Mucosa of rectum (tissue), 2 donors: Measurements from ENCODE around the gene C1QTNF2.

Source experiments
- H3K27ac ChIP-seq, 2 donors: one replicate each; pipeline ENCODE4 v1.7.0; 2013; ENCODE audit warnings: inconsistent platforms in 2 of 2, low read depth in 2 of 2, low read length in 2 of 2
- H3K27me3 ChIP-seq, 2 donors: one replicate each; pipeline ENCODE4 v1.7.0; 2013; ENCODE audit warnings: low read length in 2 of 2; ENCODE audit not compliant: control insufficient read depth in 2 of 2, insufficient read depth in 2 of 2
- H3K36me3 ChIP-seq, 2 donors: one replicate each; pipeline ENCODE4 v1.7.0; 2013; ENCODE audit warnings: low read length in 2 of 2; ENCODE audit not compliant: control insufficient read depth in 2 of 2, insufficient read depth in 2 of 2
- H3K4me1 ChIP-seq, 2 donors: one replicate each; pipeline ENCODE4 v1.7.0; 2013; ENCODE audit warnings: low read length in 2 of 2, mild to moderate bottlenecking in 1 of 2; ENCODE audit not compliant: control insufficient read depth in 2 of 2, insufficient read depth in 2 of 2
- H3K4me3 ChIP-seq, 2 donors: one replicate each; pipeline ENCODE4 v1.7.0; 2013; ENCODE audit warnings: low read length in 2 of 2
- H3K9ac ChIP-seq, 2 donors: one replicate each; pipeline ENCODE4 v1.7.0; 2013; ENCODE audit warnings: low read length in 2 of 2, low read depth in 1 of 2, mild to moderate bottlenecking in 1 of 2
- H3K9me3 ChIP-seq, 2 donors: one replicate each; pipeline ENCODE4 v1.7.0; 2013; ENCODE audit warnings: low read length in 2 of 2; ENCODE audit not compliant: control insufficient read depth in 2 of 2
- donor health status: healthy.
- donor health status: Normal muscosa, but diverticular disease.

The C1QTNF2 gene

GRCh38 chr5:160360310-160360709 lies 10.1 kb downstream of the C1QTNF2 start:
- Histone ChIP-seq H3K36me3 (no peaks in the 10 kb centered on the region), H3K27me3 (no peaks in the 10 kb centered on the region), H3K4me1 (peaks cover 9 to 10% of the 10 kb centered on the region in 2 donors), H3K4me3 (no peak overlapping the region), H3K9ac (no peak overlapping the region), H3K27ac (peak overlapping the region in 1 of 2 donors; percentile 15), H3K9me3 (no peaks in the 10 kb centered on the region)

GRCh38 chr5:160359816-160360215 lies 10.6 kb downstream of the C1QTNF2 start:
- no peaks in the 10 kb centered on the region for H3K9me3 ChIP-seq
- peaks cover 9 to 10% of the 10 kb centered on the region in 2 donors for H3K4me1 ChIP-seq
- no peaks in the 10 kb centered on the region for H3K36me3 ChIP-seq
- no peaks in the 10 kb centered on the region for H3K27me3 ChIP-seq
- no peak overlapping the region for H3K9ac ChIP-seq
- H3K4me3 ChIP-seq = no peak overlapping the region
- peak overlapping the region in 1 of 2 donors; percentile 15 for H3K27ac ChIP-seq

GRCh38 chr5:160359242-160359641 lies 11.2 kb downstream of the C1QTNF2 start:
- Histone ChIP-seq H3K9me3 (no peaks in the 10 kb centered on the region), H3K27me3 (no peaks in the 10 kb centered on the region), H3K9ac (no peak overlapping the region), H3K4me3 (no peak overlapping the region), H3K36me3 (no peaks in the 10 kb centered on the region), H3K4me1 (peaks cover 9 to 10% of the 10 kb centered on the region in 2 donors), H3K27ac (no peak overlapping the region)

- Histone ChIP-seq H3K36me3 (no peaks in the 10 kb centered on the region), H3K9me3 (no peaks in the 10 kb centered on the region), H3K9ac (no peak overlapping the region), H3K27me3 (no peaks in the 10 kb centered on the region), H3K4me3 (no peak overlapping the region), H3K4me1 (peaks cover 5 to 9% of the 10 kb centered on the region in 2 donors), H3K27ac (peak overlapping the region in 1 of 2 donors; percentile 18)
Measured at GRCh38 chr5:160357861-160358411, 12.5 kb downstream of the C1QTNF2 start.

GRCh38 chr5:160357394-160357793 lies 13.0 kb downstream of the C1QTNF2 start:
- no peak overlapping the region for H3K9ac ChIP-seq
- H3K27ac ChIP-seq = peak overlapping the region in 1 of 2 donors; percentile 18
- H3K27me3 ChIP-seq = no peaks in the 10 kb centered on the region
- no peaks in the 10 kb centered on the region for H3K36me3 ChIP-seq
- no peaks in the 10 kb centered on the region for H3K9me3 ChIP-seq
- H3K4me3 ChIP-seq = no peak overlapping the region
- peaks cover 4 to 6% of the 10 kb centered on the region in 2 donors for H3K4me1 ChIP-seq

- Histone ChIP-seq H3K27me3 (no peaks in the 10 kb centered on the region), H3K9me3 (no peaks in the 10 kb centered on the region), H3K9ac (no peak overlapping the region), H3K4me1 (peaks cover 4 to 6% of the 10 kb centered on the region in 2 donors), H3K4me3 (no peak overlapping the region), H3K36me3 (no peaks in the 10 kb centered on the region), H3K27ac (no peak overlapping the region)
Measured at GRCh38 chr5:160356550-160357347, 13.7 kb downstream of the C1QTNF2 start.

- Histone ChIP-seq H3K4me3 (no peak overlapping the region), H3K27ac (no peak overlapping the region), H3K9ac (no peak overlapping the region), H3K27me3 (no peaks in the 10 kb centered on the region), H3K9me3 (no peaks in the 10 kb centered on the region), H3K36me3 (no peaks in the 10 kb centered on the region), H3K4me1 (peaks cover 2 to 5% of the 10 kb centered on the region in 2 donors)
Measured at GRCh38 chr5:160354666-160355065, 15.8 kb downstream of the C1QTNF2 start.

GRCh38 chr5:160353379-160353778 lies 17.0 kb downstream of the C1QTNF2 start:
- Histone ChIP-seq H3K9ac (no peak overlapping the region), H3K36me3 (no peaks in the 10 kb centered on the region), H3K4me3 (no peak overlapping the region), H3K4me1 (no peaks in the 10 kb centered on the region), H3K27me3 (no peaks in the 10 kb centered on the region), H3K27ac (no peak overlapping the region), H3K9me3 (no peaks in the 10 kb centered on the region)

GRCh38 chr5:160352308-160352707 lies 18.1 kb downstream of the C1QTNF2 start:
- no peak overlapping the region for H3K27ac ChIP-seq
- H3K4me1 ChIP-seq = no peaks in the 10 kb centered on the region
- no peaks in the 10 kb centered on the region for H3K27me3 ChIP-seq
- H3K4me3 ChIP-seq = no peak overlapping the region
- no peaks in the 10 kb centered on the region for H3K9me3 ChIP-seq
- no peak overlapping the region for H3K9ac ChIP-seq
- no peaks in the 10 kb centered on the region for H3K36me3 ChIP-seq

- Histone ChIP-seq H3K4me3 (no peak overlapping the region), H3K9ac (no peak overlapping the region), H3K27me3 (no peaks in the 10 kb centered on the region)
Measured at GRCh38 chr5:160349935-160350303, 20.5 kb downstream of the C1QTNF2 start.

More at GRCh38 chr5:160349935-160350303, 20.5 kb downstream of the C1QTNF2 start:
- no peaks in the 10 kb centered on the region for H3K36me3 ChIP-seq
- H3K9me3 ChIP-seq = no peaks in the 10 kb centered on the region
- no peak overlapping the region for H3K27ac ChIP-seq
- H3K4me1 ChIP-seq = peaks cover 3 to 4% of the 10 kb centered on the region in 2 donors
